Lower lobe of right lung (tissue), 2 donors: ENCODE results near the gene ZMYM2. TPM values are rescaled to one million over a fixed set of nuclear protein-coding genes. Genes with fewer than 3 reads are reported as not detected.

ENCODE experiments used
- ATAC-seq, 2 donors: fragments of 200-7000 bp; cut with Tn5 transposase; one replicate each; pipeline ENCODE4 v1.9.1; 2020 to 2022; ENCODE audit warnings: mild to moderate bottlenecking in 2 of 2, moderate library complexity in 2 of 2
- DNase-seq: peaks from one replicate; pipeline ENCODE4 v3.0.0-alpha.2; 2020
- H3K27ac ChIP-seq: fragments of 200-600 bp; one replicate; pipeline ENCODE4 v1.8.0; 2022
- H3K27me3 ChIP-seq: fragments of 200-600 bp; one replicate; pipeline ENCODE4 v1.8.0; 2022; ENCODE audit warnings: low read depth
- H3K36me3 ChIP-seq: fragments of 200-600 bp; one replicate; pipeline ENCODE4 v1.8.0; 2022; ENCODE audit warnings: mild to moderate bottlenecking
- H3K4me1 ChIP-seq: fragments of 200-600 bp; one replicate; pipeline ENCODE4 v1.8.0; 2022
- H3K4me3 ChIP-seq: fragments of 200-600 bp; one replicate; pipeline ENCODE4 v1.8.0; 2022; ENCODE audit warnings: mild to moderate bottlenecking
- H3K9me3 ChIP-seq: fragments of 200-600 bp; one replicate; pipeline ENCODE4 v1.8.0; 2022
- intact Hi-C: fragments of 100-400 bp; cut with DNase I; formaldehyde crosslinking; loops from one replicate; pipeline ENCODE4 v1.11.0; 2022
- total RNA-seq: library from RNA; stranded (reverse); fragmentation: NEBNext Ultra II Directional; extraction: Animal tissue kit (Norgen Biotek cat#: 25700); gene quantifications from one replicate; pipeline ENCODE4 v1.2.1, GENCODE V29; 2021
- TF ChIP-seq, protein P1 (sequence below): fragments of 200-600 bp; IDR thresholded peaks from one replicate; pipeline ENCODE4 v1.8.0; 2022; ENCODE audit warnings: antibody characterized with exemption, mild to moderate bottlenecking
- donor health status: DM: no; HTN: yes; CAD: no; lungs with severe emphysema.

The ZMYM2 gene
- total RNA-seq, 1 donor from 2014 or later = 71.5 TPM

DNA sequence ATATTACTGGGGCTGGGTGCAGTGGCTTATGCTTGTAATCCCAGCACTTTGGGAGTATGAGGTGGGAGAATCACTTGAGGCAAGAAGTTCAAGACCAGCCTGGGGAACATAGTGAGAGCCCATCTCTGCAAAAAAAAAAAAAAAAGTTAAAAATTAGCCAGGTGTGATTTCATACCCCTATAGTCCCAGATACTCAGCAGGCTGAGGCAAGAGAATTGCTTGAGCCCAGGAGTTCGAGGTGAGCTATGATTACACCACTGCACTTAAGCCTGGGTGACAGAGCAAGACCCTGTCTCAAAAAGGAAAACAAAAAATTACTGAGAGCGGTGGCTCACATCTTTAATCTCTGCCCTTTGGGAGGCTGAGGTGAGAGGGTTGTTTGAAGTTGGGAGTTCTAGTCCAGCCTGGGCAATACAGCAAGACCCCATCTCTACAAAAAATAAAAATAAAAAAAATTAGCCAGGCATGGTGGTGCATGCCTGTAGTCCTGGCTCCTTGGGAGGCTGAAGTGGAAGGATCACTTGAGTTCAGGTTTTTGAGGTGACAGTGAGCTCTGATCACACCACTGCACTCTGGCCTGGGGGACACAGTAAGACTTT, 87.5 kb downstream of the ZMYM2 start:
- no peak for DNase-seq
- Histone ChIP-seq H3K4me1 (peaks cover 19% of the 10 kb centered on the region), H3K36me3 (peaks cover 46% of the 10 kb centered on the region), H3K9me3 (no peaks in the 10 kb centered on the region), H3K27me3 (no peaks in the 10 kb centered on the region), H3K4me3 (no peak overlapping the region), H3K27ac (no peak overlapping the region)
- TF ChIP-seq, protein P1, sequence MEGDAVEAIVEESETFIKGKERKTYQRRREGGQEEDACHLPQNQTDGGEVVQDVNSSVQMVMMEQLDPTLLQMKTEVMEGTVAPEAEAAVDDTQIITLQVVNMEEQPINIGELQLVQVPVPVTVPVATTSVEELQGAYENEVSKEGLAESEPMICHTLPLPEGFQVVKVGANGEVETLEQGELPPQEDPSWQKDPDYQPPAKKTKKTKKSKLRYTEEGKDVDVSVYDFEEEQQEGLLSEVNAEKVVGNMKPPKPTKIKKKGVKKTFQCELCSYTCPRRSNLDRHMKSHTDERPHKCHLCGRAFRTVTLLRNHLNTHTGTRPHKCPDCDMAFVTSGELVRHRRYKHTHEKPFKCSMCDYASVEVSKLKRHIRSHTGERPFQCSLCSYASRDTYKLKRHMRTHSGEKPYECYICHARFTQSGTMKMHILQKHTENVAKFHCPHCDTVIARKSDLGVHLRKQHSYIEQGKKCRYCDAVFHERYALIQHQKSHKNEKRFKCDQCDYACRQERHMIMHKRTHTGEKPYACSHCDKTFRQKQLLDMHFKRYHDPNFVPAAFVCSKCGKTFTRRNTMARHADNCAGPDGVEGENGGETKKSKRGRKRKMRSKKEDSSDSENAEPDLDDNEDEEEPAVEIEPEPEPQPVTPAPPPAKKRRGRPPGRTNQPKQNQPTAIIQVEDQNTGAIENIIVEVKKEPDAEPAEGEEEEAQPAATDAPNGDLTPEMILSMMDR = no peak
- intact Hi-C loops = no loop called here
- ATAC-seq = no peak

DNA sequence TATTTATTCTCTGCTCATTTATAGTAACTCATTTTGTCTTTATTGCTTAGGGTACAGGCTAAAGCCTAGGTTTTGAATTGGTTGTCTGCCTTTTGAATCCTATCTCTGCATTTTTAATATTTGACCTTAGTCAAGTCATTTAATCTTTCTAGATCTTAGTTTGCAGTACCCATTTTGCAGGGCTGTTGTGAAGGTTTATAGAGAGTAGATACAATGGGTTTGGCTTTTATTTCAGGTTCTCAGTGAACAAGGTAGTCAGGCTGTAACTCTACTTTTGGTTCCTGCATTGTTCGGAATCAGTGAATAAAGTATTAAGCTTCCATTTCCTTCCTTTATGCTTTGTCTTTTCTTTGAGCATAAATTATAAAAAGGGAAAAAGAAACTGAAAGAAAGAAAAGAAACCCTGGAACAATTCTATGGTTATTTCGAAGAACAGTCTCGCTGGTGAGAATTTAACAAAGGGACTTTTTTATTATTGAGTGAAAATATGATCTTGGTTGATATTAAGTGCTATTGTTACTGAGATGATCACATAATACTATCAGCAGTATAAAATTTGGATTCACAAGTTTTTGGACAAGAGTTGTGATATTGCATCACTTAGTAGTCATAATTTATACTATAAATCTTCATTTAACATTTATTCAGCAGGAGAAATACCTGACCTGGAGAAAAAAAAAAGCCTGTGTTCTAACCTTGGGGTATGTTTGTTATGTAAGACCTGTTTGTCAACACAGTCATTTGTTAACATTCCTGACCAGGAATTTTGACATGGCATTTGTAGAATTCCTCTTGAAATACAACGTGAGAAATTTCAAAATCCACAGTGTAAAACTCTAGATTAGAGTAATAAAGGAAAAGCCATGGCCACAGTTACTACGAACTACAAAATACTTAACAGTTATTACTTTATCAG, 91.3 kb downstream of the ZMYM2 start:
- TF ChIP-seq, protein P1 = no peak
- intact Hi-C loops = no loop called here

DNA sequence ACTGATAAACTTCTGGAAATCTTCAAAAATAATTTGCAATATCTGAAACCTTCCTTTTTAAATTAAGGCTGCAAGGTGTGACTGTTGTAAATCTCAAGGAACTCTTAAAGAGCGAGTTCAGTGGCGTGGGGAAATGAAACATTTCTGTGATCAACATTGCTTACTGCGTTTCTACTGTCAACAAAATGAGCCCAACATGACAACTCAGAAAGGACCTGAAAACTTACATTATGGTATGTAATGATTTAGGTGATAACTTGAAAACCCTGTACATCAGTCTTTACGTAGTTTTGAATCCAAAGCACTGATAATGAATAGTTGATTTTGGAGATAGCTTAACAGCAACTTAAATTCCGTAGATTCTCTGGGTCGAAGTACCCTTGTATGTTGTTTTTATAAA, 92.8 kb downstream of the ZMYM2 start:
- no peak overlapping the region for H3K4me3 ChIP-seq
- no peak for ATAC-seq
- H3K27me3 ChIP-seq = no peaks in the 10 kb centered on the region
- DNase-seq = no peak
- H3K36me3 ChIP-seq = peaks cover 54% of the 10 kb centered on the region
- TF ChIP-seq, protein P1 = no peak
- H3K9me3 ChIP-seq = no peaks in the 10 kb centered on the region
- no peak overlapping the region for H3K27ac ChIP-seq
- H3K4me1 ChIP-seq = peaks cover 19% of the 10 kb centered on the region
- intact Hi-C loops = no loop called here

More for the DNA sequence above, 91.3 kb downstream of the ZMYM2 start:
- peaks cover 19% of the 10 kb centered on the region for H3K4me1 ChIP-seq
- peak overlapping the region; percentile 18 for H3K27ac ChIP-seq
- DNase-seq (no peak), ATAC-seq (peak in 1 of 2 donors; percentile 24)
- peak overlapping the region; percentile 27 for H3K4me3 ChIP-seq
- no peaks in the 10 kb centered on the region for H3K27me3 ChIP-seq
- H3K36me3 ChIP-seq = peaks cover 50% of the 10 kb centered on the region
- no peaks in the 10 kb centered on the region for H3K9me3 ChIP-seq

DNA sequence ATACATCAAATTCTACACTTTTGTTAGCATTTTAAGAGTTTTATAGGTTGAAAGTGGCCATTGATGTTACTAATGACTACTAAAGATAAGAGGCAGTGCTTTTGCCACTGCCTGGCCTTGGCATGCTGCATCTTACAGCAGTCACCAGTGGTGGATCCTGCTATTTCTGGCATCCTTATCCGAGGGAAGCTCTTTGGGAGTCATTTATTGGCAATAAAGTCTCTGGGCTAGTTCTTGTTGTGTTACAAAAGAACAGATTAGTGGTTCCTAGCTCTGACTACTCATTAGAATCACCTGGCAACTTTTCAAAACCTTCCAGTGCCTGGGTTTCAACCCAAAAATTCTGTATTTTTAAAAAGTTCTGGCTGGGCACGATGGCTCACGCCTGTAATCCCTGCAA, 94.5 kb downstream of the ZMYM2 start:
- TF ChIP-seq, protein P1 = no peak
- Histone ChIP-seq H3K9me3 (no peaks in the 10 kb centered on the region), H3K27ac (no peak overlapping the region), H3K36me3 (peaks cover 67% of the 10 kb centered on the region), H3K4me1 (peaks cover 19% of the 10 kb centered on the region), H3K27me3 (no peaks in the 10 kb centered on the region), H3K4me3 (no peak overlapping the region)
- DNase-seq (no peak), ATAC-seq (no peak)
- intact Hi-C loops = no loop called here

DNA sequence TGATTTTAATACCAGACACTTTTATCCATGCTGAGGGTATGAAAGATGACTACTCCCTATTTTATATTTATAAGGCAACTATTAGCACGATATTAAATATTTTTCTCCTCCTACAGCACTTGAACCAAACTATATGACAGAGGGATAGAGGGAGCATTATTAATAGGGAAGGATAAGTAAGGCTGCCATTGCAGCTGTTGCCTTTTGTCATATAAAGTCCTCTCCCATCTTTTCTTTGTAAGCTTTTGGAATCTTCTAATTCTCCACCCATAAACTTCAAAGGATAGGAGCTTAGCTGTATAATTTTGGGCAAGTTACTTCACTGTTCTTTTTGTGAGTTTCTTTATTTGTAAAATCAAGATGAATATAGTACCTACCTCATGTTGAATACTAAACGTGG, 95.4 kb downstream of the ZMYM2 start:
- Histone ChIP-seq H3K36me3 (peaks cover 75% of the 10 kb centered on the region), H3K27me3 (no peaks in the 10 kb centered on the region), H3K4me1 (peaks cover 15% of the 10 kb centered on the region), H3K9me3 (no peaks in the 10 kb centered on the region), H3K4me3 (no peak overlapping the region), H3K27ac (no peak overlapping the region)
- ATAC-seq = no peak
- no peak for DNase-seq
- TF ChIP-seq, protein P1 = no peak
- intact Hi-C loops = no loop called here
